ENCODE results near the gene NEAT1.

Gene NEAT1

GRCh38 chr11:65401803-65402248, 20.8 kb upstream of the NEAT1 start:
- no peak for TF ChIP-seq CTCF (IDR thresholded peaks at IDR 0.05; ENCODE audit: extremely low read depth, missing control alignments)
- no peak for DNase-seq (ENCODE audit: low spot score)

- no peak for DNase-seq (ENCODE audit: low spot score)
- no peak for TF ChIP-seq CTCF (IDR thresholded peaks at IDR 0.05; ENCODE audit: extremely low read depth, missing control alignments)
Observed at GRCh38 chr11:65402790-65403189, 19.8 kb upstream of the NEAT1 start.

- peak; percentile 67 for DNase-seq (ENCODE audit: low spot score)
- TF ChIP-seq CTCF (IDR thresholded peaks at IDR 0.05; ENCODE audit: extremely low read depth, missing control alignments): no peak
Observed at GRCh38 chr11:65403607-65404121, 18.9 kb upstream of the NEAT1 start.

- no peak for DNase-seq (ENCODE audit: low spot score)
- TF ChIP-seq CTCF (IDR thresholded peaks at IDR 0.05; ENCODE audit: extremely low read depth, missing control alignments): no peak
Observed at GRCh38 chr11:65404210-65404609, 18.4 kb upstream of the NEAT1 start.

- DNase-seq (ENCODE audit: low spot score): no peak
- no peak for TF ChIP-seq CTCF (IDR thresholded peaks at IDR 0.05; ENCODE audit: extremely low read depth, missing control alignments)
Observed at GRCh38 chr11:65404638-65405339, 17.8 kb upstream of the NEAT1 start.

GRCh38 chr11:65410936-65411680, 11.5 kb upstream of the NEAT1 start:
- DNase-seq (ENCODE audit: low spot score): no peak

More at GRCh38 chr11:65410936-65411680, 11.5 kb upstream of the NEAT1 start:
- no peak for TF ChIP-seq CTCF (IDR thresholded peaks at IDR 0.05; ENCODE audit: extremely low read depth, missing control alignments)
